GM19351 (cell line): ENCODE results near the gene KDM2B.

ENCODE experiments used
- ATAC-seq: cut with Tn5 transposase; IDR thresholded peaks from one replicate; pipeline ENCODE4 v1.9.1; 2021; ENCODE audit warnings: mild to moderate bottlenecking, moderate library complexity; ENCODE audit not compliant: unreplicated experiment

The KDM2B gene

GRCh38 chr12:121568518-121568917, 12.3 kb downstream of the KDM2B start:
- no peak for ATAC-seq

DNA sequence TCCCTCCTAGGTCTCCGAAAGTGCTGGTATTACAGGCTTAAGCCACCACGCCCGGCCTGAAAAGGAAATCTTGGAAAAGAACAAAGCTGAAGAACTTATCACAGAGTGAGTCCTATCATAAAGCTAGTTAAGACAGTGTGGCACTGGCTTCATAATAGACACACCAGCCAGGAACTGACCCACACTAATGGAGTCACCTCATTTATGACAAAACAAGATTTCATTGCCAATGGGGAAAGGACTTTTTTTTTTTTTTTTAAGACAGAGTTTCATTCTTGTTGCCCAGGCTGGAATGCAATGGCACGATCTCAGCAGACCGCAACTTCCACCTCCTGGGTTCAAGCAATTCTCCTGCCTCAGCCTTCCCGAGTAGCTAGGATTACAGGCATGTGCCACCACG, 15.7 kb downstream of the KDM2B start:
- ATAC-seq: no peak

DNA sequence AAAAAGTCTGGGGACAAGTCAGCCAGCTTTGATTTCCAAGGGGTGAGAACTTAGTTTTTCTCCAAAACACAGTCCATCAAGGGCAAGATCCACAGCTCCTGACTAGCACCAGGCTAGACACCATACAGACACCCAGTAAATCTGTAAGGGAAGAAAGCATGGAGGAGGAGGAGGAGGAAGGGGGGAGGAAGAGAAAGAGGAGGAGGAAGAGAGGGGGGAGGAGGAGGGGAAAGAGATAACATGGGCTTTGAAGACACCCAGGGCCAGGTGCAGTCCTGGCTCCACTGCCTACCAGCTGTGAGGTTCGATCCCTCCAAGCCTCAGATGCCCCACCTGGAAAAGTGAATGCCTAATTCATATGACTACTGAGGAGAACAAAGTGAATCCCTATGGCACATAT, 18.3 kb downstream of the KDM2B start:
- no peak for ATAC-seq

- ATAC-seq: no peak
These were observed 19.8 kb downstream of the KDM2B start for GRCh38 chr12:121561009-121561395.

DNA sequence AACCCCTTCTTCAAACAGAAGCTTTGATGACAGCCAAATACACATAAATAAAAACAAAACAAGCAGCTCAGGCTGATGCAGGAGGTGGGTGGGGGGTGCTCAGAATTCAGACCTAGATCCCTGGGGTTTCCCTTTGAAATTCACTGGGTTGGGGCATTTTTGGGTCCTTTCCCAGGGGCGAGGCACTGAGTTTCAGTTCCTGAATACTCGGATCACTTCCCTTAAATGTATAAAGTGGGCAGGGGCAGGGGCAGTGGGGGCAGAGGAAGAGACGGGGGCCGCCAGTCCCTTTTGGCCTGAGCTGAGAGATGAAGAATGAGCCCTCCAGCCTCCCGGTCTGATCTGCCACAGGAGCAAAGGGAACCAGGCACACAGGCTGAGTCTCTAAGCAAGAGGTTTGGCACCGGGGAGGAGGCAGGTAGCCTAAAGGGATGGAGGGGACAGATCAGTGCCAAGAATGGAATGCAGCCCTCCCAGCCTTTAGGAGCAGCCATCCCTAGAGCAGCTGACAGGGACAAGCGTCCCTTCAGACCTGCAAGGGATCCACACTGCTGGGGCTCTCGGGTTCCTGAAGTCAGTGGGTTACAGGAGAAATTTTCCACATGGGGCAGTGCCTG, 20.3 kb downstream of the KDM2B start:
- no peak for ATAC-seq

DNA sequence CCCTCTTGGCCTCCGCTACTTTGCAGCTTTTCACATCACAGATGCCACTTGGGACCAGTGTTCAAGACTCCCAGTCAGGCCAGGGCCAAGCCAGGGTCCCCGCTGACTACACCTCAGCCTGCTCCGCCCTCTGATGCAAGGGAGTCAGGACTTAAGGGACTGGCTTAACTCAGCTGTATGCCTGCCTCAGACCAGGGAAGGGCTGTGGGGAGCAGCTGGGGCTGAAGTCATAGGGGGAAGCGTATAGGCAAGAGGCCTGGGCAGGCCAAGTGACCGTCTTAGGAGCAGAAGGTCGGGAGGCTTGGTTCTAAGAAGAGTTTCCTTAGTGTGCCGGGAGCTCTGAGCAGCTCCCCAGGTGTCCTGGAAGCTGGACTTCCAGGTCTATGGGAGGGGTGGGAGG, 21.9 kb downstream of the KDM2B start:
- no peak for ATAC-seq

- ATAC-seq: no peak
These were observed 29.7 kb downstream of the KDM2B start for GRCh38 chr12:121550974-121551634.

GRCh38 chr12:121549075-121549474, 31.7 kb downstream of the KDM2B start:
- ATAC-seq: no peak

GRCh38 chr12:121545480-121545879, 35.3 kb downstream of the KDM2B start:
- no peak for ATAC-seq

GRCh38 chr12:121543786-121544185, 37.0 kb downstream of the KDM2B start:
- ATAC-seq: no peak

GRCh38 chr12:121539908-121540307, 40.9 kb downstream of the KDM2B start:
- ATAC-seq: no peak

- ATAC-seq: no peak
These were observed 42.1 kb downstream of the KDM2B start for GRCh38 chr12:121538699-121539061.

- ATAC-seq: peak; percentile 6
These were observed 42.8 kb downstream of the KDM2B start for GRCh38 chr12:121537814-121538698.

- ATAC-seq: peak; percentile 63
These were observed 43.7 kb downstream of the KDM2B start for GRCh38 chr12:121536899-121537813.

DNA sequence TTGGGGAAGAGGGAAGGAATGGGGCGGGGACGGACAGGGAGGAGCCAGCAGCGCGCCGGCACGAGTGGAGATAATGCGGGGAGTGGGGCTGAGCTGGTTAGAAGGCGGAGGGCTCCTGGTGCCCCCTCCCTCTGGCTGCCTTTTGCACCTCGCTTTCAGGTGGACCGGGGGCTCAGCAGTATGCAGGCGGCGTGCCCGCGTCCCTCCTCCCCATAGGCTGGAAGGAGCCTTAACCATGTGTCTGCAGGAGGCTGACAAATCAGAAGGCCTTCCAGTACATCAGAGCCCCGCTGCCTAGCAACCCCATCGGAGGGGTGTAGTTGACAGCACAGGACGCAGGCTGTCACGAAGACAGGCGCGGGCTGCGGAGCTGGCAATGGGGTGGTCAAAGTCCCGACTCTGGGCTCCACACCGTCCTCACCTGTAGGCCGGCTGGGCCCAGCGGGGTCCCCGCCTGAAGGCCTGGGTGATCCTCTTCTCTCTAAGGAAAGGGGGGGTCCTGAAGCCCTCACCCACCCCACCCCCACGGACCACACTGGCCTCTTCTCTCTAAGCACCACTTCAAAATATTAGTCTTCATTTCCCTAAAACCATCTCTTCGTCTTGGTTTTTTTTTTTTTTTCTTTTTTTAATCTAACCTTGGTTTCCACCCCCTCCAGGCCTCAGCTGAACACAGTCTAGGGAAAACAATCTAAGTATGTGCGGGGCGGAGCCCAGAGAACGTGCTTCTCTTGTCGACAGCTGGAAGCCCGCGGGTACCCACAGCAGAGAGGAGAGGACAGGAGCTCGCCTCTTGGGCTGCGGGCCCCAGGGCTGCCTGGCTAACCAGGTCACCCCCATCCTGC, 44.5 kb downstream of the KDM2B start:
- peak; percentile 47 for ATAC-seq

DNA sequence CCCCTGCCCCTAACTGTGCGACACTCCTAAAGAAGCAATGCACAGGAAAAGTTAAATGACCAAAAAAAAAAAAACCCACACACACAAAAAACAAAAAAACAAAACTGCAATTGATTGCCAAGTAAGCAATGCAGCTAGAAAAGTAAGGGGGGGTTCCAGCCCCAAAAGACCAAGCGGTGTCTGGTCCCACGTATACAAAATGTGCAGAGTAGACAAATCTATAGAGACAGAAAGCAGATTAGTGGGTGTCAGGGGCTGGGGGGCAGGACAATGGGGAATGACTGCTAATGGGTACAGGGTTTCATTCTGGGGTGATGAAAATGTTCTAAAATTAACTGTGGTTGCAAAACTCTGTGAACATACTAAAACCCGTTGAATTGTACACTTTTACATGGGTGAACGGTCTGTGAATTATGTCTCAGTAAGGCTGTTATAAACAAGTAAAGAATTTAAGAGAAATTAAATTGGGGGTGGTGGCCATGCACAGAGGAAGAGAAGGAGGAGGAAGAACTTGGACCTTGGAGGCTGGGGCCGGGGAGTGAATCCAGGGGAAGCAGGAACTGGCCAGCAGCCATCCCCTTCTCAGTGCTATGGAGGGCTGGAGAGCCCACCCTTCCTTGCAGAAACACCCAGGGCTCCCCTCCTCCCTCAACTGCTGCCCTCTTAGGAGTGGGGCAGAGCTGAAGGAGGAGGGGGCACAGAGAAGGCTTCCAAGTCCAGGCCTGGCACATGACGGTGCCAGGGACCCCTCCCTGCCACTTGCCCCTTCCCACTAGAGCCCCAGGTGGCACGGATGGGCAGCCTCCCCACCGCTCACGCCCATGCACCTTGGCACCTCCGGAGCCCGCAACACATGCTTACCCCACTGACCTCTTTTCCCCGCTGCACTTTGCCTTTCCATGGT, 45.4 kb downstream of the KDM2B start:
- ATAC-seq: no peak

DNA sequence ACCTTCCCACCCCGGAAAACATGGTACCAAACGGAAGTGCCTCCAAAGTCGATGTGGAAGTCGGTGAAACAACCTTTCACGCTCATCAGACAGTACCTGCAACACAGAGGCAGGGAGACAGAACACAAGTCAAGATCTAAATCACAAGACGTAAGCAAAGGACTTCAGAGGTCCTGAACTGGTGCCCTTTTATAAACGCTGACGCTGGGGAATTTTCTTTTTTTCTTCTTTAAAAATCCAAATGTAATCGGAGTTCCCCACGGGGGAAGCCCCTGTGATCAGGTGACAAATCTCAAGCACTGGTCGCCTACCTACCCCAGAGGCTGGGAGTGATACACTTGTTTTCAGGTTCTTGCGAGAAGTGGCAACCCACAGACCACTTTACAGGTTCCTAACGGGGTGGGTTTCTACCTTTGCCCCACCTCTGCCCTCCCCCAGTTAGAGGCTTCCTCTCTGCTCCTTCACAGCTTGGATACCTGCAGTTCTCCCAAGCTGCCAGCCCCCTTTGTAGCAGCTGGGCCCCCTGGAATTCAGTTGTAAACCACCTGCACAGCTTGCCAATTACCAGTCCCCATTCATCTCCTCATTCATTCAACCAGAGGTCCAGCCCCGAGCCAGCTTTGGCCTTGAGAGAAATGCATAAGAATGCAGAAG, 46.2 kb downstream of the KDM2B start:
- no peak for ATAC-seq

- ATAC-seq: no peak
These were observed 47.3 kb downstream of the KDM2B start for GRCh38 chr12:121533394-121534090.
